Measurements from ENCODE around the gene RFT1.

GRCh38 chr3:53038679-53039375 is 91.4 kb downstream of the RFT1 start:
- TF ChIP-seq, protein P1, sequence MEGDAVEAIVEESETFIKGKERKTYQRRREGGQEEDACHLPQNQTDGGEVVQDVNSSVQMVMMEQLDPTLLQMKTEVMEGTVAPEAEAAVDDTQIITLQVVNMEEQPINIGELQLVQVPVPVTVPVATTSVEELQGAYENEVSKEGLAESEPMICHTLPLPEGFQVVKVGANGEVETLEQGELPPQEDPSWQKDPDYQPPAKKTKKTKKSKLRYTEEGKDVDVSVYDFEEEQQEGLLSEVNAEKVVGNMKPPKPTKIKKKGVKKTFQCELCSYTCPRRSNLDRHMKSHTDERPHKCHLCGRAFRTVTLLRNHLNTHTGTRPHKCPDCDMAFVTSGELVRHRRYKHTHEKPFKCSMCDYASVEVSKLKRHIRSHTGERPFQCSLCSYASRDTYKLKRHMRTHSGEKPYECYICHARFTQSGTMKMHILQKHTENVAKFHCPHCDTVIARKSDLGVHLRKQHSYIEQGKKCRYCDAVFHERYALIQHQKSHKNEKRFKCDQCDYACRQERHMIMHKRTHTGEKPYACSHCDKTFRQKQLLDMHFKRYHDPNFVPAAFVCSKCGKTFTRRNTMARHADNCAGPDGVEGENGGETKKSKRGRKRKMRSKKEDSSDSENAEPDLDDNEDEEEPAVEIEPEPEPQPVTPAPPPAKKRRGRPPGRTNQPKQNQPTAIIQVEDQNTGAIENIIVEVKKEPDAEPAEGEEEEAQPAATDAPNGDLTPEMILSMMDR (IDR thresholded peaks at IDR 0.05): no peak
- TF ChIP-seq POLR2A (IDR thresholded peaks at IDR 0.05): no peak

Measured in esophagus squamous epithelium (tissue), 4 donors.